Measurements from ENCODE around the gene LAMA2. TPM values are rescaled to one million over a fixed set of nuclear protein-coding genes. Genes with fewer than 3 reads are reported as not detected.

LAMA2 gene
- total and polyA plus RNA-seq, 7 donors: 8.8 to 59.0 (median 27.3) TPM

- WGBS, 3 donors: 95 to 100% (median 97%) methylated on average over 1 of the region's 1 CpG
- Histone ChIP-seq H3K36me3 (ENCODE audit: insufficient read depth in 1 of 2, low read depth in 1 of 2) (peaks cover 0 to 29% of the 10 kb centered on the region in 2 donors), H3K4me3 (no peak overlapping the region), H3K27me3 (ENCODE audit: insufficient read depth in 3 of 3, low read length in 2 of 3) (no peaks in the 10 kb centered on the region), H3K4me1 (no peaks in the 10 kb centered on the region), H3K9me3 (no peaks in the 10 kb centered on the region), H3K27ac (no peak overlapping the region)
- no peak for TF ChIP-seq CTCF (IDR thresholded peaks at IDR 0.05)
- intact Hi-C loops (cut with DNase I): no loop called here
- no peak for DNase-seq
- no peak for ATAC-seq
Measured at GRCh38 chr6:129454488-129454887, 571.5 kb downstream of the LAMA2 start.

DNA sequence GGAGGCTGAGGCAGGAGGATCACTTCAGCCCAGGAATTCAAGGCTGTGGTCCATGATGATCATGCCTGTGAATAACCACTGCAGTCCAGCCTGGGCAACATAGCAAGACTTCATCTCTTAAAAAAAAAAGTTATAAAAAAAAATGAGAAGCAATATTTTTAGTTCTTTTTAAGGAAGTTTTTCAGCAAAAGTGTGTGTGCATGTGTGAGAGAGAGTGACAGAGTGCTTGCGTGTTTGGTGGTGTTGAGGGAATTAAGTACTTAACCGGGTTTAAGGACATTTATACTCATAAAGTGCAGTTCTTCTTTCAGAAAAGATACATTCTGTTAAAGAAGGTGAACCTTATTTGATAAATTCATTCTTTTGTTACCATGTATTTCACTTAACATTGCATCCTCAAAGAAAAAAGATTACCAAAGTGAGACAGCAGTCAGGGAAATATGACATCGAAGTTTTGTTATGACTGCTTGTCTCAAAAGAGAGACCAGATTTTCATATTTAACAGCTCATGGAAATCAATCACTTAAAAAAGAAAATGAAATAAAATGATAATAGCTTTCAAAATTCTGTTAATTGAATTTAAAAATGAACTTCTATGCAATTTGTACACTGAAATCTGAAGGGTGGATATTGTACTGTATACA is 572.3 kb downstream of the LAMA2 start:
- WGBS, 3 donors: 65 to 97% (median 80%) methylated on average over 3 of the region's 3 CpGs
- no peak for ATAC-seq
- DNase-seq: no peak
- H3K4me3 ChIP-seq: no peak overlapping the region
- H3K4me1 ChIP-seq: no peaks in the 10 kb centered on the region
- H3K9me3 ChIP-seq: no peaks in the 10 kb centered on the region
- TF ChIP-seq CTCF (IDR thresholded peaks at IDR 0.05): no peak
- H3K36me3 ChIP-seq (ENCODE audit: insufficient read depth in 1 of 2, low read depth in 1 of 2): peaks cover 0 to 34% of the 10 kb centered on the region in 2 donors
- intact Hi-C loops (cut with DNase I): no loop called here
- no peaks in the 10 kb centered on the region for H3K27me3 ChIP-seq (ENCODE audit: insufficient read depth in 3 of 3, low read length in 2 of 3)
- no peak overlapping the region for H3K27ac ChIP-seq

GRCh38 chr6:129460221-129460620 is 577.3 kb downstream of the LAMA2 start:
- intact Hi-C loops (cut with DNase I): no loop called here
- H3K36me3 ChIP-seq (ENCODE audit: insufficient read depth in 1 of 2, low read depth in 1 of 2): peaks cover 0 to 48% of the 10 kb centered on the region in 2 donors
- WGBS, 3 donors: 65 to 76% (median 69%) methylated on average over 2 of the region's 2 CpGs
- TF ChIP-seq CTCF (IDR thresholded peaks at IDR 0.05): no peak
- H3K4me3 ChIP-seq: no peak overlapping the region
- no peaks in the 10 kb centered on the region for H3K27me3 ChIP-seq (ENCODE audit: insufficient read depth in 3 of 3, low read length in 2 of 3)
- ATAC-seq: no peak
- H3K4me1 ChIP-seq: no peaks in the 10 kb centered on the region
- no peaks in the 10 kb centered on the region for H3K9me3 ChIP-seq
- no peak for DNase-seq
- H3K27ac ChIP-seq: no peak overlapping the region

GRCh38 chr6:129469070-129469662 is 586.2 kb downstream of the LAMA2 start:
- Histone ChIP-seq H3K4me1 (no peaks in the 10 kb centered on the region), H3K4me3 (no peak overlapping the region), H3K36me3 (ENCODE audit: insufficient read depth in 1 of 2, low read depth in 1 of 2) (peaks cover 4 to 16% of the 10 kb centered on the region in 2 donors), H3K27ac (no peak overlapping the region), H3K9me3 (no peaks in the 10 kb centered on the region), H3K27me3 (ENCODE audit: insufficient read depth in 3 of 3, low read length in 2 of 3) (no peaks in the 10 kb centered on the region)
- WGBS, 3 donors: 67 to 94% (median 83%) methylated on average over 3 of the region's 3 CpGs
- DNase-seq (no peak), ATAC-seq (no peak)
- intact Hi-C loops (cut with DNase I): no loop called here
- no peak for TF ChIP-seq CTCF (IDR thresholded peaks at IDR 0.05)
